ENCODE data around the gene ITPKC.
"Not testable (repeated sequence)": the region's sequence is repeated elsewhere in the genome, so short reads cannot be mapped to it uniquely, and the experiment has no call there.

Gene ITPKC

DNA sequence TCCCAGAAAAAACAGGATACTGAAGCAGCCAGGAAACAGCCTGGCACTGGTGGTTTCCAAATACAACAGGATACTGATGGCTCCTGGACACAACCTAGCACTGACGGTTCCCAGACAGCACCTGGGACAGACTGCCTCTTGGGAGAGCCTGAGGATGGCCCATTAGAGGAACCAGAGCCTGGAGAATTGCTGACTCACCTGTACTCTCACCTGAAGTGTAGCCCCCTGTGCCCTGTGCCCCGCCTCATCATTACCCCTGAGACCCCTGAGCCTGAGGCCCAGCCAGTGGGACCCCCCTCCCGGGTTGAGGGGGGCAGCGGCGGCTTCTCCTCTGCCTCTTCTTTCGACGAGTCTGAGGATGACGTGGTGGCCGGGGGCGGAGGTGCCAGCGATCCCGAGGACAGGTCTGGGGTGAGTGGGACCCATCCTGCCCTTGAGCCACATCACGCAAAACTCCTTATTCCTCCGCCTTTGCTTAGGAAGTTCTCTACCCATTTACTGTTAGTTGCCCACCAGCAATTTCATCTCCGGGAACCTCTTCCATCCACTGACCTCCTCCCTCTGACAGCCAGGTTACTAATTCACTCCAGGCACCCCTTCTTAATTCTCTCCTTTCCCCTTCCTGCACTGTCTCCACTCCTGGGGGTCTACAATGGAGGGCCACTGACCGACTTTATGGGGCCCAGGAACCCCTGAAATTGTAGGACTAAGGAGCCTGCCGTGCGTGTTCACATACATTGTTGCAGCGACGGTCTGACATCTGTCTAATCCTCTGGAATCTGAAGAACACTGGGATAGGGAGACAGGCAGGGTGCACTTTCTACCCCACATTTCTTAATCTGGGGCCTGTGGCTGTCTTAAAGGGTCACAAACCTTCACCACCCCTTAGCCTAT is 1.2 kb downstream of the ITPKC start:
- no peak for FAIRE-seq

GRCh38 chr19:40718774-40719391 is 2.0 kb downstream of the ITPKC start:
- FAIRE-seq = no peak

- no peak for FAIRE-seq
Observed at GRCh38 chr19:40719414-40719894, 2.5 kb downstream of the ITPKC start.

- no peak for FAIRE-seq
Observed at GRCh38 chr19:40721140-40721486, 4.2 kb downstream of the ITPKC start.

DNA sequence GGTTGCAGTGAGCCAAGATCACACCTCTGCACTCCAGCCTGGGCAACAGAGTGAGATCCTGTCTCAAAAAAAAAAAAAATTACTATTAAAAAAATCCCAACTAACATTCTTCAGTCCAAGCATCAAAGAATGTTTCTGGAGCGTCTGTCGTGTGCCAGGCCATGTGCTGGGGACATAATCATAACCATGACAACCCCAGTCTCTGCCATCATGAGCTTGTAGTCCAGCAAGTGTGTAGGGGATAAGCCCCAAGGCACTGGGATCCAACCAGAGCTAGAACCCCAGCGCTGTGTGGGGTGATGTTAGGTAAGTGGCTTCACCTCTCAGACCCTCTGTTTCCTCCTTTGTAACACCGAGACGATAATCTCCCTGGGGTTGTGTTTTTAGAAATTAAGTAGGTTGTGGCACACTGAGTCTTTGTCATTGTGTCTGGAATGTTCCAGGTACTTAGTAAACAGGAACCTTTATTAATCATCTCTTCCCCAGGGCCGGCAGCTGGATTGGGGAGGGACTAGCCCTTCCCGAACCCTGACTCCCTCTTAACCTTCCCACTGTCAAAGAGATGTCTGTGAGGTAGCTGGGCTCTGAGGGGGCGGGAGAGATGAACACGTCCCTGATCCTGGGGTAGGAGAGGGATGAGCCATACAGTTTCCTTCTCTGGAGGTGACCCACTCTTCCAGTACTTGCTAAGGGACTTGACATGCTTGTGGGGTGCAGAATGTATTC is 5.2 kb downstream of the ITPKC start:
- FAIRE-seq = no peak

DNA sequence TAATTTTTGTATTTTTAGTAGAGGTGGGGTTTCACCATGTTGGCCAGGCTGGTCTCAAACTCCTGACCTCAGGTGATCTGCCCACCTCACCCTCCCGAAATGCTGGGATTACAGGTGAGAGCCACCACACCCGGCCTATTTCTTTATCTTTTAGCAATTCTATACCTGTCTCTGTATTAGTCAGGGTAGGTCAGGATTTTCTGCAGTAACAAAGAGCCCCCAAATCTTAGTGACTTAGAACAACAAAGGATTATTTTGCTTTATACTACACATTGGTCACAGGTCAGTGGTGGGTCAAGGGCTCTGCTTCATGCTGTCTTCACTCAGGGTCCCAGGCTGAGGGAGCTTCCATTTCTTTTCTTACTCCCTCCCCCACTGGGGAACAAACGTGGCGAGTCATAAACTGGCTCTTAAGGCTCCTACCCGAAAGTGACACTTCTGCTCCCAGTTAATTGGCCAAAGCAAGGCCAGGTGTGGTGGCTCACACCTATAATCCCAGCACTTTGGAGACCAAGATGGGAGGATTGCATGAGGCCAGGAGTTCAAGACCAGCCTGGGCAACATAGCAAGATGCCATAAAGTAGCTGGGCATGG is 6.8 kb downstream of the ITPKC start:
- no peak for FAIRE-seq

- no peak for FAIRE-seq
Observed at GRCh38 chr19:40724315-40724714, 7.4 kb downstream of the ITPKC start.

- no peak for FAIRE-seq
Observed at GRCh38 chr19:40724855-40725254, 7.9 kb downstream of the ITPKC start.

GRCh38 chr19:40726279-40726678 is 9.4 kb downstream of the ITPKC start:
- FAIRE-seq = no peak

- not testable (repeated sequence) for FAIRE-seq
Observed at GRCh38 chr19:40730065-40730464, 13.2 kb downstream of the ITPKC start.

DNA sequence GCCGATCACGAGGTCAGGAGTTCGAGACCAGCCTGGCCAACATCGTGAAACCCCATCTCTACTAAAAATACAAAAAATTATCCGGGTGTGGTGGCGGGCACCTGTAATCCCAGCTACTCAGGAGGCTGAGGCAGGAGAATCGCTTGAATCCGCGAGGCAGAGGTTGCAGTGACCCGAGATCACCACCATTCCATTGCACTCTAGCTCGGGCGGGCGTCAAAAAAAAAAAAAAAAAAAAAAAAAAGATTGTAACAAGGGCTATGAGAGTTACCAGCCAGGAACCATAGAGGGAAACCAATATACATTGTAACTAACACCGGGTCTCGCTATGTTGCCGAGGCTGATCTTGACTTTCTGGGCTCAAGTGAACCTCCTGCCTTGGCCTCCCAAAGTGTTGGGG is 15.4 kb downstream of the ITPKC start:
- not testable (repeated sequence) for FAIRE-seq

DNA sequence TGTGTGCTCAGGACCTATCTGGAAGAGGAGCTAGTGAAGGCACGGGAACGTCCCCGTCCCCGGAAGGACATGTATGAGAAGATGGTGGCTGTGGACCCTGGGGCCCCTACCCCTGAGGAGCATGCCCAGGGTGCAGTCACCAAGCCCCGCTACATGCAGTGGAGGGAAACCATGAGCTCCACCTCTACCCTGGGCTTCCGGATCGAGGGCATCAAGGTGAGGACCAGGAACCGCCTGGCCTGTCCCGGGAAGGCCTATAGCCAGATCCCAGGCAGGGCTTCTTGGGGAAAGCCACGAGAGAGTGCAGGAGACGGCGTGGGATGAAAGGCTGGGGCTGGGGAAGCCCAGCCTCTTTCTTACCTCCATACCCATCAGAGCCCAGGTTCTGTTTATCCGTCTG is 16.2 kb downstream of the ITPKC start:
- FAIRE-seq = no peak

DNA sequence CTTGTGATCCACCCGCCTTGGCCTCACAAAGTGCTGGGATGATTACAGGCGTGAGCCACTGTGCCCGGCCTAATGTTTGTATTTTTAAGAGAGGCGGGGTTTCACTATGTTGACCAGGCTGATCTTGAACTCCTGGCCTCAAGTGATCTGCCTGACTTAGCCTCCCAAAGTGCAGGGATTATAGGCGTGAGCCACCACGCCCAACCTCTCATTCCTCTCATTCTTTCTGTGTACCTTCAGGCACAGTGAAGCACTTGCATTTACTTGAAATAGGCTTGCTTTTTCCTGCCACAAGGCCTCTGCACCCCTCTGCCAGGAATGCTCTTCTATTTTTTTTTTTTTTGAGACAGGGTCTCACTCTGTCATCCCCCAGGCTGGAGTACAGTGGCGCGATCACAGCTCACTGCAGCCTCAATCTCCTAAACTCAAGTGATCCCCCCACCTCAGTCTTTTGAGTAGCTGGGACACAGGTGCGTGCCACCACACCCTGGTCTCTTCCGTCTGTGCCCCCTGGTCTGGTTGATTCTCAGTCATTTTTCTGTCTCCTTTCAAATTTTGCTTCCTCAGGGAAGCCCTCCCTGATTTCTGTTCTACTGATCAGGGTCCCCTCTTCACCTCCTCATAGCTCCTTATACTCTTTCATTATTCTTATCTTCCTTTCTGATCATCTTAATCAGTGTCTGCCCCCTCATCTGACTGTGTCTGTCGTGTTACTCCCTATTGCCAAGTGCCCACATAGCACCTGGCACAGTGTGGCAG is 18.3 kb downstream of the ITPKC start:
- FAIRE-seq = no peak

DNA sequence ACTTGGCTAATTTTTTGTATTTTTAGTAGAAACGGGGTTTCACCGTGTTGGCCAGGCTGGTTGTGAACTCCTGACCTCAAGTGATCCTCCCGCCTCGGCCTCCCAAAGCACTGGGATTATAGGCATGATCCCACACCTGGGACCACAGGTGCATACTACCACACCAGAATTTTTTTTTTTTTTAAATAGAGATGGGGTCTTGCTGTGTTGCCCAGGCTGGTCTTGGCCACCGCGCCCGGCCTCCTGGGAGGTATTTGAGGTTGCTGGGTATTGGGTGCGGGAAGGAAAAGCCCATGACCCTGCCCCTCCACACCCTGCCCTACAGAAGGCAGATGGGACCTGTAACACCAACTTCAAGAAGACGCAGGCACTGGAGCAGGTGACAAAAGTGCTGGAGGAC is 19.7 kb downstream of the ITPKC start:
- FAIRE-seq = no peak

- no peak for FAIRE-seq
Observed at GRCh38 chr19:40737102-40737644, 20.3 kb downstream of the ITPKC start.

- no peak for FAIRE-seq
Observed at GRCh38 chr19:40739030-40739839, 22.3 kb downstream of the ITPKC start.

DNA sequence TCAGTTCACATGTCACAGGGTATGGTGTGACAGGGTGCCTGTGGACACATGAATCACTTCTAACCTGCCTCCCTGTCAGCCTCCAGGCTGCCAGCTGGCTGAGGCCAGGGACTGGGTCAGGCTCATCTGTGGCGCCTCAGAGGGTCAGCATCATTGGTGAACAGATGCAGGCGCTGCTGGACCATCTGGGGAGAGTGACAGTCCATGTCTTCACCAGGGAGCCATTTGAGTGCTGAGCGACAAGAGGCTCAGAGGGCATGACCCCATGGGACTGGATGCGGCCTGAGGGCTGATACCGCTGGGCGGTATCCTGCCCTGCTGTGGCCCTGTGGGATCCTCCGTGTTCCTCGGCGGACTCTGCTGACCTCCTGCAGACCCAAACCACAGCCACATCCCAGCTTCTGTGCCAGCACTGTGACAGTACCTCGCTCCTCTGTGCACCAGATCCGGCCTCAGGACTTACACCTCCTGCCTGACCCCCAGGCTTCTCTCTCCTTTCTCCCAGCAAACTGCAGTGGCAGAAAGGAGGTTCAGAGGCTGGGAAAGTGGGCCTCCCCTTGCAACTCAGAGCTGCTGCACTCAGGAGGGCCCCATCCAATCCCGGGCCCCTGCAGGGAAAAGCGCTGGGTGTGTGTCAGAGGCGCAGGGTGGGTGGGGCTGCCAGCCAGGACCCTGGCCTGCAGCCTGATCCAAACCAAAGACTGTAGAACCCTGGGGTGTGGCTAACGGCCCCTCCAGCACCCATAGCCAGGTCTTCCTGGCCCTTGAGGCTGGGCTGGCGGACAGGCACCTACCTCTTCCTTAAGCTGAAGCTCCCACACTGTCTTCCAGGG is 23.2 kb downstream of the ITPKC start:
- FAIRE-seq = no peak

GRCh38 chr19:40740747-40741146 is 23.8 kb downstream of the ITPKC start:
- FAIRE-seq = no peak

- no peak for FAIRE-seq
Observed at GRCh38 chr19:40741527-40742390, 24.8 kb downstream of the ITPKC start.

Measured in A204.1 (cell line).